ENCODE results near the gene ADRM1.
A peak's percentile ranks its signal among the peaks of the same experiment; 100 is the strongest.

The ADRM1 gene, protein sequence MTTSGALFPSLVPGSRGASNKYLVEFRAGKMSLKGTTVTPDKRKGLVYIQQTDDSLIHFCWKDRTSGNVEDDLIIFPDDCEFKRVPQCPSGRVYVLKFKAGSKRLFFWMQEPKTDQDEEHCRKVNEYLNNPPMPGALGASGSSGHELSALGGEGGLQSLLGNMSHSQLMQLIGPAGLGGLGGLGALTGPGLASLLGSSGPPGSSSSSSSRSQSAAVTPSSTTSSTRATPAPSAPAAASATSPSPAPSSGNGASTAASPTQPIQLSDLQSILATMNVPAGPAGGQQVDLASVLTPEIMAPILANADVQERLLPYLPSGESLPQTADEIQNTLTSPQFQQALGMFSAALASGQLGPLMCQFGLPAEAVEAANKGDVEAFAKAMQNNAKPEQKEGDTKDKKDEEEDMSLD

GRCh38 chr20:62302341-62303061 lies at the start of gene ADRM1:
TSS of gene ADRM1 (plus strand) at chr20:62302997. CDS start at chr20:62303569, 572 bp downstream.
- TF ChIP-seq NFIC (IDR thresholded peaks at IDR 0.05) (peak; percentile 30; the same call in 1 of the 2 replicates), TEAD4 (IDR thresholded peaks at IDR 0.05) (no peak), FOXM1 (IDR thresholded peaks at IDR 0.05; ENCODE audit: borderline replicate concordance, low read depth) (0 out of 2 replicates have a peak, but pooled peaks have one; percentile 38), YY1 (IDR thresholded peaks at IDR 0.05; ENCODE audit: low read depth) (no peak), EGR1 (IDR thresholded peaks at IDR 0.05) (peak; percentile 99), REST (IDR thresholded peaks at IDR 0.05; ENCODE audit: low read depth) (no peak), TAF1 (IDR thresholded peaks at IDR 0.05; ENCODE audit: low read depth) (peak; percentile 84), TCF12 (IDR thresholded peaks at IDR 0.05; ENCODE audit: low read depth) (peak; percentile 61; the same call in 1 of the 2 replicates), EP300 (IDR thresholded peaks at IDR 0.05; ENCODE audit: borderline replicate concordance) (no peak), CREB1 (IDR thresholded peaks at IDR 0.05; ENCODE audit: low read depth) (peak; percentile 15; the same call in 1 of the 2 replicates), CEBPB (IDR thresholded peaks at IDR 0.05) (no peak), ZBTB7A (IDR thresholded peaks at IDR 0.05; ENCODE audit: low read depth) (peak; percentile 99), RAD21 (IDR thresholded peaks at IDR 0.05; ENCODE audit: low read depth) (peak; percentile 60)
- TF ChIP-seq, protein P1, sequence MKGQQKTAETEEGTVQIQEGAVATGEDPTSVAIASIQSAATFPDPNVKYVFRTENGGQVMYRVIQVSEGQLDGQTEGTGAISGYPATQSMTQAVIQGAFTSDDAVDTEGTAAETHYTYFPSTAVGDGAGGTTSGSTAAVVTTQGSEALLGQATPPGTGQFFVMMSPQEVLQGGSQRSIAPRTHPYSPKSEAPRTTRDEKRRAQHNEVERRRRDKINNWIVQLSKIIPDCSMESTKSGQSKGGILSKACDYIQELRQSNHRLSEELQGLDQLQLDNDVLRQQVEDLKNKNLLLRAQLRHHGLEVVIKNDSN (IDR thresholded peaks at IDR 0.05), result 0 out of 2 replicates have a peak, but pooled peaks have one; percentile 7
- TF ChIP-seq, protein P2, sequence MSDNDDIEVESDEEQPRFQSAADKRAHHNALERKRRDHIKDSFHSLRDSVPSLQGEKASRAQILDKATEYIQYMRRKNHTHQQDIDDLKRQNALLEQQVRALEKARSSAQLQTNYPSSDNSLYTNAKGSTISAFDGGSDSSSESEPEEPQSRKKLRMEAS (IDR thresholded peaks at IDR 0.05), result peak; percentile 32; the same call in 1 of the 2 replicates

DNA sequence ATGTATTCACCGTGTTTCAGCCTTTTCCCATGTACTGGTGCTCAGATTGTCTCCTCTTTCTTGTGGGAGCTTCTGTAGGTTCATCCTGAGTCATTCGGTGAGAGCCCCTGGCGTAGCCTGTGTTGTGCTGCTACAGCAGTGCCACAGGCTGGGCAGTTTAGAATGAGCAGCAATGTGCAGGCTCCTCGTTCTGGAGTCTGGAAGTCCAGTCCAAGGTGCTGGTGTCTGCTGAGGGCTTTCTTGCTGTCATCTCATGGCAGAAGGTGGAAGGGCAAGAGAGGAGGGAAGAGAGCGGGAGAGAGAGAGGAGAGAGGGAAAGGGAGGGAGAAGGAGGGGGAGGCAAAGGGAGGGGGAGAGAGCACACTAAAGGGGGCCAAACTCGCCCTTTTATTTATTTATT lies 49.4 kb upstream of the ADRM1 start:
- TF ChIP-seq REST (IDR thresholded peaks at IDR 0.05; ENCODE audit: low read depth), result no peak
- TF ChIP-seq EP300 (IDR thresholded peaks at IDR 0.05; ENCODE audit: borderline replicate concordance), result no peak
- no peak for TF ChIP-seq NFIC (IDR thresholded peaks at IDR 0.05)
- TF ChIP-seq, protein P1 (IDR thresholded peaks at IDR 0.05), result no peak
- TF ChIP-seq, protein P2 (IDR thresholded peaks at IDR 0.05), result no peak
- no peak for TF ChIP-seq EGR1 (IDR thresholded peaks at IDR 0.05)
- no peak for TF ChIP-seq TCF12 (IDR thresholded peaks at IDR 0.05; ENCODE audit: low read depth)
- TF ChIP-seq TAF1 (IDR thresholded peaks at IDR 0.05; ENCODE audit: low read depth), result no peak
- TF ChIP-seq FOXM1 (IDR thresholded peaks at IDR 0.05; ENCODE audit: borderline replicate concordance, low read depth), result no peak
- no peak for TF ChIP-seq RAD21 (IDR thresholded peaks at IDR 0.05; ENCODE audit: low read depth)
- TF ChIP-seq TEAD4 (IDR thresholded peaks at IDR 0.05), result no peak
- TF ChIP-seq CEBPB (IDR thresholded peaks at IDR 0.05), result no peak
- TF ChIP-seq ZBTB7A (IDR thresholded peaks at IDR 0.05; ENCODE audit: low read depth), result no peak
- no peak for TF ChIP-seq CREB1 (IDR thresholded peaks at IDR 0.05; ENCODE audit: low read depth)
- no peak for TF ChIP-seq YY1 (IDR thresholded peaks at IDR 0.05; ENCODE audit: low read depth)

DNA sequence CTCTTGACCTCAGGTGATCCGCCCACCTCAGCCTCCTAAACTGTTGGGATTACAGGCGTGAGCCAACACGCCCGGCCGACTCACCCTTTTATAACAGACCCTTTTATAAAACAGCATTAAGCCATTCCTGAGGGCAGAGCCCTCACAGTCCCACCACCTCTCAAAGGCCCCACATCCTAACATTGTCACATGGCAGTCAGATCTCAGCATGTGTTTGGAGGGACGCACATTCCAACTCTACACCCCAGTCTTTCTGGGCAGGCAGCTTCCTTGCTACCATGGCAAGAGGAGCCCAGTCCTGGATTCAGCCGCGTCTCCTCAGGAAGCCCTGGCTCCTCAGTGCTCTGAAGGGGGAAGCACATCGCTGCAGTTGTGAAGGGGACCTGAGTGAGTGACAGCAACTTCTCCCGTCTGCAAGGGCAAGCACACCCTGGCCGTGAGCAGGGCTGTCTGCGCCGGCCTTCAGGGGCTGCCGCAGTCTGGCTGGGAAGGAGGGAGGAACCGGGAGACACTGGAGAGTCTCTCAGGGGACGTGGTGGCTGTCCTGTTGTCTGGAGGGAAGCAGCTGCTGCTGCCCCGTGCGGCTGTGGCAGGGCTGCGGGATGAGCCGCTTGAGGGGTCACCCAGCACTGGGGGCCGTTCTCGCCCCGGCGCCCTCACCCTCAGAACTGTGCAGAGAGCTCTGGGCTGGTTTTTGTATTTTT lies 48.6 kb upstream of the ADRM1 start:
- TF ChIP-seq EGR1 (IDR thresholded peaks at IDR 0.05) (no peak), ZBTB7A (IDR thresholded peaks at IDR 0.05; ENCODE audit: low read depth) (no peak), NFIC (IDR thresholded peaks at IDR 0.05) (no peak), TAF1 (IDR thresholded peaks at IDR 0.05; ENCODE audit: low read depth) (no peak), EP300 (IDR thresholded peaks at IDR 0.05; ENCODE audit: borderline replicate concordance) (no peak), TCF12 (IDR thresholded peaks at IDR 0.05; ENCODE audit: low read depth) (no peak), RAD21 (IDR thresholded peaks at IDR 0.05; ENCODE audit: low read depth) (no peak), FOXM1 (IDR thresholded peaks at IDR 0.05; ENCODE audit: borderline replicate concordance, low read depth) (no peak), CREB1 (IDR thresholded peaks at IDR 0.05; ENCODE audit: low read depth) (no peak), TEAD4 (IDR thresholded peaks at IDR 0.05) (no peak), YY1 (IDR thresholded peaks at IDR 0.05; ENCODE audit: low read depth) (no peak), REST (IDR thresholded peaks at IDR 0.05; ENCODE audit: low read depth) (no peak), CEBPB (IDR thresholded peaks at IDR 0.05) (no peak)
- TF ChIP-seq, protein P1 (IDR thresholded peaks at IDR 0.05), result no peak
- TF ChIP-seq, protein P2 (IDR thresholded peaks at IDR 0.05), result no peak
